Prostate gland (tissue), 2 donors: Measurements from ENCODE around the gene SBF2. TPM values are rescaled to one million over a fixed set of nuclear protein-coding genes. Genes with fewer than 3 reads are reported as not detected.

Source experiments
- DNase-seq: peaks from one replicate; pipeline ENCODE4 v3.0.0-alpha.2; 2019; ENCODE audit warnings: low spot score
- H3K27ac ChIP-seq, 2 donors: fragments of 200-600 bp; sonication (generic); 2 replicates each; pipeline ENCODE4 v1.5.1; 2017 to 2019
- H3K27me3 ChIP-seq: fragments of 200-600 bp; sonication (generic); replicated peaks from 2 replicates; pipeline ENCODE4 v1.5.1; 2019; ENCODE audit not compliant: insufficient read depth
- H3K36me3 ChIP-seq, 2 donors: fragments of 200-600 bp; sonication (generic); 1 replicate in 1 of 2; 2 replicates in 1 of 2; pipeline versions ENCODE4 v1.5.1 to v1.8.1; 2017 to 2019
- H3K4me1 ChIP-seq: fragments of 200-600 bp; sonication (generic); replicated peaks from 2 replicates; pipeline ENCODE4 v1.5.1; 2019
- H3K4me3 ChIP-seq, 2 donors: fragments of 200-600 bp; sonication (generic); 2 replicates each; pipeline ENCODE4 v1.5.1; 2017 to 2019
- H3K9me3 ChIP-seq: fragments of 200-600 bp; sonication (generic); 2 replicates; pipeline ENCODE4 v1.5.1; 2017
- POLR2A ChIP-seq: fragments of 450-650 bp; IDR thresholded peaks from one replicate; pipeline ENCODE4 v1.6.1; 2016; ENCODE audit warnings: antibody characterized with exemption, mild to moderate bottlenecking
- POLR2AphosphoS5 ChIP-seq: sonication (generic); formaldehyde crosslinking; IDR thresholded peaks from one replicate; pipeline ENCODE4 v1.6.1; 2017; ENCODE audit warnings: antibody characterized with exemption
- WGBS: methylation state at CpG from one replicate; pipeline ENCODE4 v1.1.5; 2018; 5-methylcytosine and 5-hydroxymethylcytosine counted together
- intact Hi-C: fragments of 100-400 bp; cut with DNase I; formaldehyde crosslinking; loops from one replicate; pipeline ENCODE4 v1.14.2; 2022
- total RNA-seq, 2 donors: library from RNA; depleted of rRNA; stranded (reverse); fragments of >200 nt; gene quantifications; one replicate each; pipeline ENCODE4 v1.1.0, GENCODE V29; 2016
- TF ChIP-seq, protein P1 (sequence below), 4 experiments: fragments of 200-600 bp in 2 of 4; fragments of 450-650 bp in 2 of 4; sonication (generic) in 2 of 4; IDR thresholded peaks; 1 replicate in 3 of 4; 2 replicates in 1 of 4; pipeline ENCODE4 v1.5.1; 2016 to 2019; ENCODE audit warnings: antibody characterized with exemption in 4 of 4, mild to moderate bottlenecking in 2 of 4, moderate library complexity in 2 of 4

Gene SBF2
- total RNA-seq, 2 donors from 2014 or later: 35.9 to 56.7 TPM

DNA sequence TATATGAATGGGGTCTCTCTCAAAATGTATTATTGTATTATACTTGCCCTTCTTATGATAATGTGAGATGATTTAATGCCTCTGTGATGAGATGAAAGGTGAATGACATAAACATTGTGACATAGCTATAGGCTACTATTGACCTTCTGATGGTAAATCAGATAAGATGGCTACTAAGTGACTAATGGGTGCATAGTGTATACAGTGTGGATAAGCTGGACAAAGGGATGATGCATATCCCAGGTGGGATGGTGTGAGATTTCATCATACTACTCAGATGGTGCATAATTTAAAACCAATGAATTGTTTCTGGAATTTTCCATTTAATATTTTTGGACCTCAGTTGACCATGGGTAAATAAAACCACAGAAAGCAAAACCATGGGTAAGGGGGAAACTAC, 243.5 kb downstream of the SBF2 start:
- TF ChIP-seq, protein P1, sequence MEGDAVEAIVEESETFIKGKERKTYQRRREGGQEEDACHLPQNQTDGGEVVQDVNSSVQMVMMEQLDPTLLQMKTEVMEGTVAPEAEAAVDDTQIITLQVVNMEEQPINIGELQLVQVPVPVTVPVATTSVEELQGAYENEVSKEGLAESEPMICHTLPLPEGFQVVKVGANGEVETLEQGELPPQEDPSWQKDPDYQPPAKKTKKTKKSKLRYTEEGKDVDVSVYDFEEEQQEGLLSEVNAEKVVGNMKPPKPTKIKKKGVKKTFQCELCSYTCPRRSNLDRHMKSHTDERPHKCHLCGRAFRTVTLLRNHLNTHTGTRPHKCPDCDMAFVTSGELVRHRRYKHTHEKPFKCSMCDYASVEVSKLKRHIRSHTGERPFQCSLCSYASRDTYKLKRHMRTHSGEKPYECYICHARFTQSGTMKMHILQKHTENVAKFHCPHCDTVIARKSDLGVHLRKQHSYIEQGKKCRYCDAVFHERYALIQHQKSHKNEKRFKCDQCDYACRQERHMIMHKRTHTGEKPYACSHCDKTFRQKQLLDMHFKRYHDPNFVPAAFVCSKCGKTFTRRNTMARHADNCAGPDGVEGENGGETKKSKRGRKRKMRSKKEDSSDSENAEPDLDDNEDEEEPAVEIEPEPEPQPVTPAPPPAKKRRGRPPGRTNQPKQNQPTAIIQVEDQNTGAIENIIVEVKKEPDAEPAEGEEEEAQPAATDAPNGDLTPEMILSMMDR (IDR thresholded peaks at IDR 0.05): no peak
- TF ChIP-seq POLR2A: no peak
- TF ChIP-seq POLR2AphosphoS5: no peak
- Histone ChIP-seq H3K4me1 (no peaks in the 10 kb centered on the region), H3K27ac (no peak overlapping the region), H3K9me3 (no peaks in the 10 kb centered on the region), H3K27me3 (no peaks in the 10 kb centered on the region), H3K36me3 (no peaks in the 10 kb centered on the region), H3K4me3 (no peak overlapping the region)
- intact Hi-C loops: no loop called here
- DNase-seq: no peak

DNA sequence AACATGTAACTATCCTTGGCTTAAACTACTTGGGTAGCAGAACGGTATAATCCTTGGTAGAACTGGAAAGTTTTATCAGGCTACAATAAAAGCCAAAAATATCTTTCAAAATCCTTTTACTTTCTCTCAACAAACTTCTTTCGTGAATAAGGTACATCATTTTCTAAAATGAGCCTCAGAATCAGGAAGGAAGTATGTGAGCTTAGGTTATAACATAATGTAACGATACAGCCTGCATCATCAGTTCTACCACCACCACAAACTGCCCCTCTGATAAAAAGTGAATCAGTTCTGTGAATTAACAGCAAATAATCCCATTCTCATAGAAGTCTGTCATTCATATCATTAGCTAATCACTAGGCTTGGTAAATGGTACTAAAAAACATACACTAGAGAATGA, 244.3 kb downstream of the SBF2 start:
- no peak overlapping the region for H3K4me3 ChIP-seq
- TF ChIP-seq, protein P1 (IDR thresholded peaks at IDR 0.05): no peak
- TF ChIP-seq POLR2A (no peak), POLR2AphosphoS5 (no peak)
- H3K36me3 ChIP-seq: no peaks in the 10 kb centered on the region
- H3K4me1 ChIP-seq: no peaks in the 10 kb centered on the region
- H3K27ac ChIP-seq: no peak overlapping the region
- 66% methylated on average over 3 of the region's 3 CpGs for WGBS
- no peaks in the 10 kb centered on the region for H3K9me3 ChIP-seq
- intact Hi-C loops: no loop called here
- no peak for DNase-seq
- H3K27me3 ChIP-seq: no peaks in the 10 kb centered on the region

DNA sequence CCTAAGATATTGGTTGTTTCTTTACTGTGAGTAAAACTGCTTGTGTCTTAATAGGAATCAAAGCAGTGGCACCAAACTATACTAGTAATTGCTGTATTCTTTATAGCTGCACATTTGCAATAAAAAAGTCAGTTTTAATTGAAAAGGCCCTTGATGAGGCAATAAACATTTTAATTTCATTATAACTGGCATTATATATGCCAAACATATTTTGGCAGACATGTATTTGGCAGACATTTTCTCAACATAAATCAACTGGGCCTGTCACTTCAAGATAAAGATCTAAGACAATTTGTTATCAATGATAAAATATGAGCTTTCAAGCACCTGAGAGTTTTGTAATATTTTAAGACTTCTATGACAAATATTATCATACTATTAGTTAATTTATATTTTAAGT, 245.7 kb downstream of the SBF2 start:
- intact Hi-C loops: no loop called here
- no peak for DNase-seq

DNA sequence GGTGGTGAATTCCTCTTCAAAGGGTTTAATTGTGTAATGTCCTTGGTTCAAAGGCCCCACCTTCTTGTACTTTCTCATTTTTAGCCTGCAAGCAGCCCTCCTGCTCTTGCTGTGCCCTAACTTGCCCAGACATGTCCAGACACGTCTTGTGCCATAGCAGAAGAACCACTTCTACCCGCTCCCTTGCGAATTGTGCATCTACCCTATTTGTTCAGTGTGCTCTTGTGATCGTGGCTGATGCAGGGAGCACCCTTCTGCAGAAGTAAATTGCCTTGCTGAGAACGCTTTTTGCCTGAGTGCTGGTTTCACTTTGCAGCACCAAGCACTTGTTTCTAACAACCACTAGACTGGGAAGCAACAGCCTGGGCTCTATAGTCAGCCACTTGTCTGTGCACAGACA, 249.4 kb downstream of the SBF2 start:
- DNase-seq: no peak
- TF ChIP-seq POLR2A: no peak
- TF ChIP-seq POLR2AphosphoS5: no peak
- TF ChIP-seq, protein P1 (IDR thresholded peaks at IDR 0.05): no peak
- 97% methylated on average over 5 of the region's 5 CpGs for WGBS
- Histone ChIP-seq H3K27me3 (no peaks in the 10 kb centered on the region), H3K4me3 (no peak overlapping the region), H3K27ac (no peak overlapping the region), H3K4me1 (no peaks in the 10 kb centered on the region), H3K9me3 (no peaks in the 10 kb centered on the region), H3K36me3 (no peaks in the 10 kb centered on the region)
- intact Hi-C loops: no loop called here

More for the DNA sequence above, 245.7 kb downstream of the SBF2 start:
- TF ChIP-seq POLR2A: no peak
- TF ChIP-seq, protein P1 (IDR thresholded peaks at IDR 0.05): no peak
- no peak for TF ChIP-seq POLR2AphosphoS5
- Histone ChIP-seq H3K27me3 (no peaks in the 10 kb centered on the region), H3K36me3 (no peaks in the 10 kb centered on the region), H3K4me3 (no peak overlapping the region), H3K4me1 (no peaks in the 10 kb centered on the region), H3K9me3 (no peaks in the 10 kb centered on the region), H3K27ac (no peak overlapping the region)

DNA sequence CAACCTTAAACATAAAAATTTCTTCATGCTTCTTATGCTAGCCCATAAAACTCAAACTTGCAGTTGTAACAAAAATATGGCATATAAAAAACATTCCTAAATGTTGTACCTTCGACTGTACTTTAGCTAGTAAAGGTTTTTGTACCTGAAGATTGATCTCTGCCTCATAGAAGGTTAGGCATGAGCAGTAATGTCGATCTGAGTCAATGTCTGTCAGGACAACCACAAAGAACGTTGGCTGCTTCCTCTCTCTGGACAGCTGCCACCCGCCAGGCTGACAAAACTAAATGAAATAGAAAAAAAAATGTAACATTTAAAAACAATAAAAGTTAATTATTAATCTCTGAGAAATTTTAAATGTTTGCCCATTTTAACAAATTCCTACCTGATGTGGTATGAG, 251.3 kb downstream of the SBF2 start:
- Histone ChIP-seq H3K36me3 (no peaks in the 10 kb centered on the region), H3K27ac (no peak overlapping the region), H3K9me3 (no peaks in the 10 kb centered on the region), H3K4me3 (no peak overlapping the region), H3K27me3 (no peaks in the 10 kb centered on the region), H3K4me1 (no peaks in the 10 kb centered on the region)
- TF ChIP-seq POLR2A (no peak), POLR2AphosphoS5 (no peak)
- TF ChIP-seq, protein P1 (IDR thresholded peaks at IDR 0.05): no peak
- no peak for DNase-seq
- intact Hi-C loops: no loop called here
- 41% methylated on average over 4 of the region's 4 CpGs for WGBS
